Fibroblast of skin of left quadriceps (primary cell): ENCODE results near the gene KDM4C.
A peak's percentile ranks its signal among the peaks of the same experiment; 100 is the strongest.
"Not testable (repeated sequence)": the region's sequence is repeated elsewhere in the genome, so short reads cannot be mapped to it uniquely, and the experiment has no call there.

Source experiments
- DNase-seq, 2 experiments: peaks; one replicate each; pipeline ENCODE4 v3.0.0-alpha.2; 2013; ENCODE audit warnings: low read depth in 2 of 2

KDM4C gene

GRCh38 chr9:6931913-6932312 is 174.1 kb downstream of the KDM4C start:
- DNase-seq: no peak

- no peak for DNase-seq
Measured at GRCh38 chr9:6936103-6936502, 178.3 kb downstream of the KDM4C start.

GRCh38 chr9:6937209-6937608 is 179.4 kb downstream of the KDM4C start:
- no peak for DNase-seq

- DNase-seq: peak; percentile 96 to 97
Measured at GRCh38 chr9:6938447-6938846, 180.7 kb downstream of the KDM4C start.

- DNase-seq: no peak
Measured at GRCh38 chr9:6938873-6939272, 181.1 kb downstream of the KDM4C start.

- DNase-seq: no peak
Measured at GRCh38 chr9:6941501-6941900, 183.7 kb downstream of the KDM4C start.

- DNase-seq: no peak
Measured at GRCh38 chr9:6942406-6942805, 184.6 kb downstream of the KDM4C start.

GRCh38 chr9:6943293-6943692 is 185.5 kb downstream of the KDM4C start:
- DNase-seq: no peak

GRCh38 chr9:6944093-6944551 is 186.3 kb downstream of the KDM4C start:
- DNase-seq: peak; percentile 75 to 79

GRCh38 chr9:6944896-6945295 is 187.1 kb downstream of the KDM4C start:
- DNase-seq: no peak

- DNase-seq: peak; percentile 65 to 66
Measured at GRCh38 chr9:6945816-6946215, 188.0 kb downstream of the KDM4C start.

GRCh38 chr9:6946583-6947166 is 188.9 kb downstream of the KDM4C start:
- DNase-seq: no peak

GRCh38 chr9:6948921-6949320 is 191.1 kb downstream of the KDM4C start:
- DNase-seq: not testable (repeated sequence)

- DNase-seq: peak in 1 of 2 experiments; percentile 34
Measured at GRCh38 chr9:6955251-6955921, 197.6 kb downstream of the KDM4C start.

- DNase-seq: no peak
Measured at GRCh38 chr9:6956879-6957278, 199.1 kb downstream of the KDM4C start.

- peak in 1 of 2 experiments; percentile 31 for DNase-seq
Measured at GRCh38 chr9:6959270-6960000, 201.7 kb downstream of the KDM4C start.

GRCh38 chr9:6960777-6961176 is 203.0 kb downstream of the KDM4C start:
- no peak for DNase-seq

GRCh38 chr9:6961845-6962522 is 204.2 kb downstream of the KDM4C start:
- DNase-seq: no peak

- DNase-seq: no peak
Measured at GRCh38 chr9:6965566-6965965, 207.8 kb downstream of the KDM4C start.

- peak; percentile 26 to 40 for DNase-seq
Measured at GRCh38 chr9:6968271-6968670, 210.5 kb downstream of the KDM4C start.

GRCh38 chr9:6969805-6970204 is 212.0 kb downstream of the KDM4C start:
- DNase-seq: no peak

- no peak for DNase-seq
Measured at GRCh38 chr9:6973089-6973488, 215.3 kb downstream of the KDM4C start.
